HG03460 (cell line): ENCODE results near the gene SORCS1.

Source experiments
- ATAC-seq: cut with Tn5 transposase; IDR thresholded peaks from one replicate; pipeline ENCODE4 v1.9.1; 2021; ENCODE audit not compliant: unreplicated experiment

Gene SORCS1

GRCh38 chr10:106825576-106826364 is 338.7 kb downstream of the SORCS1 start:
- ATAC-seq, result no peak

GRCh38 chr10:106820579-106820978 is 343.9 kb downstream of the SORCS1 start:
- ATAC-seq, result no peak

GRCh38 chr10:106819490-106819889 is 345.0 kb downstream of the SORCS1 start:
- no peak for ATAC-seq

DNA sequence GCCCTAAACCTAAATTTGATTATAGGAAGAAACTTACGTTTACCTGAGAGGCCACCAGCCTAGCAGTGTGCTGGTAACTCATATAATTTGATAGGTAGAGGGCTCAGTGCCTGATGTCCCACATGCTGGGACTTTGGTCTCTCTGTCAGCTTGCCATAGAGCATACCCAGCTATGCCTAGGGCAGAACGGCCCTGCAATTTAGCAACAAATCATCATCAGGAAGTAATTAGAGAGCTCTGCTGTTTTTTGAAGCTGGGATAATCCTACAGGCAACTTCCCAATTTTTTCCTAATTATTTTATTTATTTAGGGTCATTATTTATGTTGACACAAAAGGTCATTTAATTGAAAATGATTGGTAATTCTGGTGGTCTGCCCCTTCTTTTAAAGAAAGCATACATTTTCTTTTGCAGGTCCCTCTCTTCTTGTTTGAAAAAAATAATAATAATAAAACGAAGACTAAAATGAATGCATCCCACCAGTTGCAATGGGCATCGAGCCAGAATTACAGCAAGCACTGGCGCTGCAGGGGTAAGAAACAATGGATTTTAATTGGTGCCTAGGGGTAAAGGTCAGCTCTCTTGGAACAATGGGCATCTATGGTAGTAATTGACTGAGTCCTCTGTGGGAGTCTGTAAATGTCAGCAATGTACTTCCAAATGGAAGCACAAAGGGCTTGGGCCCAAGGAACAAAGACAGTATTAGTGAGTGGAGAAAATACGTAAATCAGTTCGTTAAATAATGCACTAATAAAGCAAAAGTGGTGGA is 348.0 kb downstream of the SORCS1 start:
- no peak for ATAC-seq

DNA sequence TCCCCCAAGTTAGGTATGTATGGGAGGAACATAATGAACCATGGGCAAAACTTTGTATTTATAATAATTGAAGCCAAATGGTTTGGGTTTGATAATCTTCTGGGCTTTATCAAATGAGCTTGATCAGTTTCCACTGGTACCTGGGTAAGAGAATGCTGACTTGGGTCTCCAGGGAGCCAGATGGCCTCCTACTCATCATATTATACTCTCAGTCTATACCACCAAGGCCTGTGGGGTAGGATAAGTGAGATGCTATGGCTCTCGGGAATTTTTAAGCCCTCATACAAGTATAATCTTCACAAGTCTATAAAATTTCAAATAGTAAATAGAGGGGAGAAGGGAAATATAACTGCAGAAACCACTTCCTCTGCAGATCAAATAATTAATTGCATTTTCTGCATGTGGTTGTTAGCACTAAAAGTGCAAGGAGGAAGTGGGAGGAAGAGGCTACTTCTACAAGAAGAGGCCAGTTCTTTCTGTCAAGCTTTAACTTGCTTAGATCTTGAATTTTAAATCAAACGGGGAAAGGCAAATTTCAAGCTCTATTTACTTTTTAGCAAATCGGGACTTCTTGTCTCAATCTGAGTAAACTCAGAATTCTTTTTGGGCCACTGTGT is 349.0 kb downstream of the SORCS1 start:
- peak; percentile 65 for ATAC-seq

- ATAC-seq, result no peak
Measured at GRCh38 chr10:106804992-106805582, 359.4 kb downstream of the SORCS1 start.

GRCh38 chr10:106802949-106803348 is 361.6 kb downstream of the SORCS1 start:
- ATAC-seq, result no peak

DNA sequence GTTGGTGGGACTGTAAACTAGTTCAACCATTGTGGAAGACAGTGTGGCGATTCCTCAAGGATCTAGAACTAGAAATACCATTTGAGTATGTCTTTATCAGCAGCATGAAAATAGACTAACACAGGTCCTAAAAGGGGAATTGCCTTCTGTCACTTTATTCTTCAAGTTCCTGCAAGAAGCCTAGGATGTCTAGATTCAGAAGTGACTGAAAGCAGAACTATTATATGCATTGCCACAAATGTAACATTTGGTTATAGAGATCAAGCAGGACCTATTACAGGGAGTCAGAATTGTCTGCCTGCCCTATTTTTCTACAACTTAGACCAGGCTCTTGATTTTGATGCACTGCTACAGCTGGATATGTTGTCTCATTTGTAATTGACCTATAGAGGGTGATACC is 364.7 kb downstream of the SORCS1 start:
- ATAC-seq, result no peak

DNA sequence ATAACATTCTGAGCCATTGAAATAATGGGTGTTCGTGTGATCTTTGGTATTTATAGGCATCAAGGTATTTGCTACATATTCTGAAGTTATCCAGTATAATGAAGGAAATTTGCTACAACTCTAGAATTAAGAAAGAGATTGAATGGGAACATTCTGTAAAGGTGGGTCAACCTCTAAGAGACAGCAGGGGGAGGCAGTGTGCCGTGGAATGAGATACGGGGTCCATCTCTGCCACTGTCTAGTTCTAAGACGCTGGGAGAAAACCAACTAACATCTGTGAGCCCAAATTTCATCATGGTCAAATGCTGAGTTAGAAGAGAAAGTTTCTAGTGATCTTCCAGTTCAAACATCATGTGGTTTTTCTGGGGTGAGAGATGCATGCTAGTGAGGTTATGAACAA is 368.9 kb downstream of the SORCS1 start:
- peak; percentile 97 for ATAC-seq

DNA sequence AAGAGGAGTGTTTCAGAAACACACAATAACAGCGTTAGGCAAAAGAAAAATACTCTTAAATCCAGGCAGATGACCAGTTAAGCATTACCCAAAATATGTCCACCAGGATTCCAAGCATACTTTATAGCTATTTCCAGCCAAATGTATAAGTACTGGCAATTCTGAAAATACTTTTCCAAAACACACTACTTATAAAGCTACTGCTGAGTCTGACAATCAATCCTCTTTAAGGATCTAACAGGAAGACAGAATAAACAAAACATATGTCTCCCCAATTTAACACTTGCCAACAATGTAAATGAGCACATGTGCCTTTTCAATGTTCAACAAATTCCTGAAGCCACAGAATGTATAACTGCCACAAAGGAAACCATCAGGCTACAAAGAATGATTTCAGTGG is 370.9 kb downstream of the SORCS1 start:
- no peak for ATAC-seq

DNA sequence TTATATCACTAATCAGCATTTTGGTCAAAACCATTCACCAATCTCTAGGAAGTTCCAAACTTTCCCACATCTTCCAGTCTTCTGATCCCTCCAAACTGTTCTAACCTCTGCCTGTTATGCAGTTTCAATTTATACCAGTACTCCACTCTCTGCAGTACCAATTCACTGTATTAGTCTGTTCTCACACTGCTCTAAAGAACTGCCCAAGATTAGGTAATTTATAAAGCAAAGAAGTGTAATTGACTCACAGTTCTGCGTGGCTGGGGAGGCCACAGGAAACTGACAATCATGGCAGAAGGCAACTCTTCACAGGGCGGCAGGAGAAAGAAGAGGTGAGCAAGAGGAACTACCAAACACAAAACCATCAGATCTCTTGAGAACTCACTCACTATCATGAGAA is 374.9 kb downstream of the SORCS1 start:
- ATAC-seq, result no peak

- no peak for ATAC-seq
Measured at GRCh38 chr10:106788982-106789381, 375.5 kb downstream of the SORCS1 start.

DNA sequence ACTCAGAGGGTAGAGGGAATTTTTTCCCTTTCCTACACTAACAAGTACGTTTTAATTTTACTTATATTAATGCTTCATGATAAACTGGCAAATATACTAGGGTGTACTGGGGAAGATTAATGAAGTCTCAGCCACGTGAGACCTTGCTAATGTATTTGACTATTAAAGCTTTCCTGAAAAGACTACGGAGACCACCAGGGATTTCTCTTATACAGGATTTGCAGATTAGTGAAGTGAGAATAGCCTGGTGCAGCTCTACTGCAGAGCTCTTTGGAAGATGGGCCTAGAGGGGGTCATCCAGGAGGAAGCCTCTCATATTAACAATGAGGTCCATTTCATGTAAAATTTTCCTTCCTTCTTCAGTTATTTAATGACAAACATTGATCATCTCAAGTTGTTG is 379.0 kb downstream of the SORCS1 start:
- no peak for ATAC-seq

- ATAC-seq, result no peak
Measured at GRCh38 chr10:106780632-106781031, 383.9 kb downstream of the SORCS1 start.

DNA sequence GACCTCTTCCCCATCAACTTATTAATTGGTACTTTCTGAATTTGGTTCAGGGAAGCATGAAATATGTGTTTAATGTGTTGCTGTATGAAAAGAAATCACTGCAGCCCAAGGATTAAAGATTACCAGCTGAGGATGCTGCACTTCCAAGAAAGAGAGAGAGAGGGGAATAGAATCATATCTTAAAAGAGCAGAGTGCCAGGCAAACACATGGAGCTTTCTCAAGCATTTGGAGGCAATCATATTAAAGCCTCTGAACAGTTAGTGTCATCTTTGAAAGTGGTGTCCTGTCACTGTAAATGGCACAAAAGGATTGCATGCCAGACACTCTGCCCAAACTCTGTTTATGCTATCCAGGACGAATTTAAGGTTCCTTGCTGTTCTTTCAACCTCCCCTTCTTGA is 386.7 kb downstream of the SORCS1 start:
- no peak for ATAC-seq

DNA sequence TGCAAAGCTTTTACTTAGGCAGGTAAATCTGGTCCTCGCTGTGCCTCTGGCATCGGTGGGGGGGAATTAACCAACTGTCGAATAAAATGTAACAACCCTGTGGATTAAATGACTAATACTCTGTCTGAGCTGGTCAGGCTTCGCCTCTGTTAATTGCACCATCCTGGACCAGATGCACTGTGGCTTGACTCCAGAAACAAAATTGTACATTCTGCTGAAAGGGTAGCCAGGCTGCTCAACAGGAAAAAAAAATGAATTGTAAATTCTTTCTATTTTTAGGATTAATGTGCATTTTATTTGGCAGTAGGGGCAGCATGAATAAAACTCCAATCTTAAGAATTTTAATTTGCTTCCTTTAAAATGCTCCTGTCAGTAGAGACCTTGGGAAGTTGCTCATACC is 389.4 kb downstream of the SORCS1 start:
- no peak for ATAC-seq

GRCh38 chr10:106772957-106773356 is 391.5 kb downstream of the SORCS1 start:
- ATAC-seq, result no peak

GRCh38 chr10:106771154-106771553 is 393.4 kb downstream of the SORCS1 start:
- no peak for ATAC-seq

DNA sequence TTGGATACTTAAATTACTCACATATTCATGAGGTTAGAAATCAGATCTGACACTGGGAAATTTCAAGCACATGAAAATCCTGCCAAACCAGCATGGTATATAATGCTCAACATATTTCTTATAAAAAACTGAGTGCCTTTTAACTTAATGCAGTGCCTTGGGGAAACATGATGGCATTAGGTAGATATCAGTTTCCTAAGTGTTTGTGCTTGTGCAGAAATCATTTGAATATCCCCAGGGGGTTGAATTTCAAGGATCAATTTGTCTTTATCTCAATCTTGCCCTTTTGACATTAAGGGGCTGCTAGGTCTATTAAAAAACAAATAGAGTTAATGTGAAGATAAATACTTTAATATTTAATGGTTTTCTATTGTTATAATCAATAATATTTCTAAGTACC is 396.3 kb downstream of the SORCS1 start:
- no peak for ATAC-seq

- no peak for ATAC-seq
Measured at GRCh38 chr10:106765928-106766327, 398.6 kb downstream of the SORCS1 start.

DNA sequence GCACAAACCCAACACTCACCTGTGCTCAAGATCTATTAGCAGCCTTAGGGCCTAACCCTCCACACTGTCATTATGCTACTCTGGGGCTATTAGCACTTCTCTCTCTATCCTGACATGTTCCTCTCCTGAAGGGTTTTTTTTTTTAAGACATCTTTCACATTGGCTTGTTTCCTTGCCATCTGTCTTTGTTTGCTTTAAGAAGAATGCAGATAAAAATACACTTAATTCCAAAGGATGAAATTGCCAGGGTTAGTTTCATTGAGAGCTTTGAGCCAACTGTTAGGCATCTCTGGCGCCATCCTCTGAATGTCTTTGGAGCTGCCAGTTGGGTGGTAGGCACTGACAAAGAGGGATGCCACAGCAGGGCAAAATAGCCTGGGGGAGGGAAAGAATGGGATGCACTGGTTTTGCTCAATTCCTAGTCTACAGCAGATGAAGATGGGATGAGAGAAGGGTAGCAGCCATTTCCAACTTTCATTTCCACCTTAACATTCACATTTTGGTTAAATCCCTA is 399.2 kb downstream of the SORCS1 start:
- no peak for ATAC-seq
